Measurements from ENCODE around the gene ATAD3A. TPM values are rescaled to one million over a fixed set of nuclear protein-coding genes. Genes with fewer than 3 reads are reported as not detected.
"Not testable (repeated sequence)": the region's sequence is repeated elsewhere in the genome, so short reads cannot be mapped to it uniquely, and the experiment has no call there.

The ATAD3A gene
- total RNA-seq, 8 experiments from 2014 or later = 19.8 to 65.2 (median 35.2) TPM

- Histone ChIP-seq H3K4me3 (no peak overlapping the region), H3K4me1 (replicated peaks in 1 of 2) (no peaks in the 10 kb centered on the region), H3K27ac (no peak overlapping the region)
- in situ Hi-C loops (cut with MboI; ENCODE audit: low pct_unique_long_range_greater_than_20kb in 2 of 9, low sequenced_read_pairs in 9 of 9, unreplicated experiment in 9 of 9) = no loop called here
- WGBS, 10 experiments = 83 to 100% (median 96%) methylated on average over 2 to 4 of the region's 4 CpGs
- ATAC-seq (replicated peaks in 6 of 8) = no peak
Observed at GRCh38 chr1:1531947-1532346, 20.0 kb downstream of the ATAD3A start.

GRCh38 chr1:1533176-1533893 is 21.4 kb downstream of the ATAD3A start:
- WGBS, 10 experiments = 60 to 98% (median 79%) methylated on average over 1 to 7 of the region's 22 CpGs; no CpG with 5 or more reads in 7 of the 10 experiments
- H3K4me3 ChIP-seq = not testable (repeated sequence)

GRCh38 chr1:1533894-1534291 is 21.9 kb downstream of the ATAD3A start:
- WGBS, 10 experiments = no CpG with 5 or more reads among the region's 18 CpGs
- in situ Hi-C loops (cut with MboI; ENCODE audit: low pct_unique_long_range_greater_than_20kb in 2 of 9, low sequenced_read_pairs in 9 of 9, unreplicated experiment in 9 of 9); H3K27ac ChIP-seq; H3K4me3 ChIP-seq; H3K4me1 ChIP-seq (replicated peaks in 1 of 2): not testable (repeated sequence)
- peak in 5 of 8 experiments; percentile 3 to 27 (median 18) for ATAC-seq (replicated peaks in 6 of 8)

More at GRCh38 chr1:1533176-1533893, 21.4 kb downstream of the ATAD3A start:
- H3K4me1 ChIP-seq (replicated peaks in 1 of 2); in situ Hi-C loops (cut with MboI; ENCODE audit: low pct_unique_long_range_greater_than_20kb in 2 of 9, low sequenced_read_pairs in 9 of 9, unreplicated experiment in 9 of 9); H3K27ac ChIP-seq: not testable (repeated sequence)
- peak in 5 of 8 experiments; percentile 28 to 50 (median 40) for ATAC-seq (replicated peaks in 6 of 8)

- 60 to 93% (median 80%) methylated on average over 1 to 5 of the region's 31 CpGs; no CpG with 5 or more reads in 7 of the 10 experiments for WGBS, 10 experiments
- Histone ChIP-seq H3K4me1 (replicated peaks in 1 of 2) (peaks cover 9 to 10% of the 10 kb centered on the region in 2 donors), H3K27ac (peak overlapping the region in 1 of 2 donors; percentile 11), H3K4me3 (no peak overlapping the region)
- in situ Hi-C loops (cut with MboI; ENCODE audit: low pct_unique_long_range_greater_than_20kb in 2 of 9, low sequenced_read_pairs in 9 of 9, unreplicated experiment in 9 of 9) = no loop called here
- peak in 2 of 8 experiments; percentile 1 to 2 for ATAC-seq (replicated peaks in 6 of 8)
Observed at GRCh38 chr1:1534401-1535154, 22.6 kb downstream of the ATAD3A start.

GRCh38 chr1:1535201-1536018 is 23.4 kb downstream of the ATAD3A start:
- Histone ChIP-seq H3K27ac (no peak overlapping the region), H3K4me3 (no peak overlapping the region), H3K4me1 (replicated peaks in 1 of 2) (peaks cover 9 to 14% of the 10 kb centered on the region in 2 donors)
- WGBS, 10 experiments = 94 to 100% (median 97%) methylated on average over 1 to 13 of the region's 66 CpGs; no CpG with 5 or more reads in 7 of the 10 experiments
- in situ Hi-C loops (cut with MboI; ENCODE audit: low pct_unique_long_range_greater_than_20kb in 2 of 9, low sequenced_read_pairs in 9 of 9, unreplicated experiment in 9 of 9) = no loop called here
- ATAC-seq (replicated peaks in 6 of 8) = no peak

GRCh38 chr1:1536019-1536937 is 24.3 kb downstream of the ATAD3A start:
- no peak for ATAC-seq (replicated peaks in 6 of 8)
- peaks cover 14 to 21% of the 10 kb centered on the region in 2 donors for H3K4me1 ChIP-seq (replicated peaks in 1 of 2)
- in situ Hi-C loops (cut with MboI; ENCODE audit: low pct_unique_long_range_greater_than_20kb in 2 of 9, low sequenced_read_pairs in 9 of 9, unreplicated experiment in 9 of 9) = no loop called here
- H3K4me3 ChIP-seq = no peak overlapping the region
- 60 to 100% (median 82%) methylated on average over 1 to 7 of the region's 48 CpGs; no CpG with 5 or more reads in 5 of the 10 experiments for WGBS, 10 experiments
- H3K27ac ChIP-seq = no peak overlapping the region

GRCh38 chr1:1536938-1537546 is 25.1 kb downstream of the ATAD3A start:
- WGBS, 10 experiments = 90 to 100% (median 96%) methylated on average over 2 to 4 of the region's 15 CpGs; no CpG with 5 or more reads in 7 of the 10 experiments
- no peak overlapping the region for H3K27ac ChIP-seq

GRCh38 chr1:1537626-1538250 is 25.8 kb downstream of the ATAD3A start:
- Histone ChIP-seq H3K4me3 (no peak overlapping the region), H3K4me1 (replicated peaks in 1 of 2) (peaks cover 14 to 28% of the 10 kb centered on the region in 2 donors), H3K27ac (no peak overlapping the region)
- ATAC-seq (replicated peaks in 6 of 8) = no peak
- in situ Hi-C loops (cut with MboI; ENCODE audit: low pct_unique_long_range_greater_than_20kb in 2 of 9, low sequenced_read_pairs in 9 of 9, unreplicated experiment in 9 of 9) = no loop called here
- 91 to 100% (median 95%) methylated on average over 3 to 30 of the region's 32 CpGs; no CpG with 5 or more reads in 3 of the 10 experiments for WGBS, 10 experiments

More at GRCh38 chr1:1536938-1537546, 25.1 kb downstream of the ATAD3A start:
- in situ Hi-C loops (cut with MboI; ENCODE audit: low pct_unique_long_range_greater_than_20kb in 2 of 9, low sequenced_read_pairs in 9 of 9, unreplicated experiment in 9 of 9) = no loop called here
- Histone ChIP-seq H3K4me1 (replicated peaks in 1 of 2) (peaks cover 14 to 26% of the 10 kb centered on the region in 2 donors), H3K4me3 (no peak overlapping the region)
- ATAC-seq (replicated peaks in 6 of 8) = no peak

GRCh38 chr1:1538334-1538733 is 26.4 kb downstream of the ATAD3A start:
- in situ Hi-C loops (cut with MboI; ENCODE audit: low pct_unique_long_range_greater_than_20kb in 2 of 9, low sequenced_read_pairs in 9 of 9, unreplicated experiment in 9 of 9) = no loop called here
- H3K27ac ChIP-seq = peak overlapping the region in 1 of 2 donors; percentile 81
- H3K4me1 ChIP-seq (replicated peaks in 1 of 2) = peaks cover 14 to 28% of the 10 kb centered on the region in 2 donors
- H3K4me3 ChIP-seq = no peak overlapping the region
- 80 to 99% (median 93%) methylated on average over 2 to 18 of the region's 23 CpGs; no CpG with 5 or more reads in 4 of the 10 experiments for WGBS, 10 experiments
- no peak for ATAC-seq (replicated peaks in 6 of 8)

GRCh38 chr1:1538989-1539309 is 27.0 kb downstream of the ATAD3A start:
- Histone ChIP-seq H3K4me1 (replicated peaks in 1 of 2) (peaks cover 14 to 28% of the 10 kb centered on the region in 2 donors), H3K4me3 (peak overlapping the region in 3 of 5 donors; percentile 25 to 80 (median 46)), H3K27ac (peak overlapping the region in 1 of 2 donors; percentile 81)
- in situ Hi-C loops (cut with MboI; ENCODE audit: low pct_unique_long_range_greater_than_20kb in 2 of 9, low sequenced_read_pairs in 9 of 9, unreplicated experiment in 9 of 9) = no loop called here
- ATAC-seq (replicated peaks in 6 of 8) = no peak
- WGBS, 10 experiments = 84 to 100% (median 90%) methylated on average over 3 to 8 of the region's 18 CpGs; no CpG with 5 or more reads in 4 of the 10 experiments
